OCI-LY1 (cell line): ENCODE data around the gene ZNF277.

Experiments
- CTCF ChIP-seq: fragments of 200-600 bp; sonication (generic), shearing (Covaris generic); IDR thresholded peaks from 2 replicates; pipeline ENCODE4 v1.5.1; 2017; ENCODE audit warnings: mild to moderate bottlenecking, antibody characterized with exemption, low read length, moderate library complexity, mixed read lengths
- EZH2 ChIP-seq: fragments of 200-600 bp; sonication (generic), shearing (Covaris generic); IDR thresholded peaks from 2 replicates; pipeline ENCODE4 v1.8.0; 2017; ENCODE audit warnings: borderline replicate concordance, mixed run types, mild to moderate bottlenecking, antibody characterized with exemption, low read length, moderate library complexity, mixed read lengths

GRCh38 chr7:112370436-112370835, 163.9 kb downstream of the ZNF277 start:
- no peak for TF ChIP-seq CTCF
- TF ChIP-seq EZH2, result no peak
